Lung (tissue), 12 donors: ENCODE data around the gene AGAP1. TPM values are rescaled to one million over a fixed set of nuclear protein-coding genes. Genes with fewer than 3 reads are reported as not detected.

Experiments
- ATAC-seq: fragments of 200-7000 bp; cut with Tn5 transposase; one replicate; pipeline ENCODE4 v1.9.1; 2020; ENCODE audit warnings: moderate number of reproducible peaks; ENCODE audit not compliant: insufficient read depth, low FRiP score
- DNase-seq, 3 donors: peaks; one replicate each; pipeline ENCODE4 v3.0.0-alpha.2; 2013 to 2017
- H3K27ac ChIP-seq, 2 donors: one replicate each; pipeline ENCODE4 v1.5.1; 2013; ENCODE audit warnings: mild to moderate bottlenecking in 2 of 2, moderate library complexity in 2 of 2, control low read depth in 1 of 2, inconsistent platforms in 1 of 2, low read depth in 1 of 2, low read length in 1 of 2
- H3K27me3 ChIP-seq, 3 donors: one replicate each; pipeline ENCODE4 v1.5.1; 2013; ENCODE audit warnings: low read length in 2 of 3; ENCODE audit not compliant: control insufficient read depth in 3 of 3, insufficient read depth in 3 of 3
- H3K36me3 ChIP-seq, 4 donors: one replicate each; pipeline ENCODE4 v1.5.1; 2013; ENCODE audit warnings: low read length in 4 of 4, mild to moderate bottlenecking in 1 of 4, moderate library complexity in 1 of 4; ENCODE audit not compliant: control insufficient read depth in 4 of 4, insufficient read depth in 4 of 4
- H3K4me1 ChIP-seq, 5 donors: one replicate each; pipeline ENCODE4 v1.5.1; 2013; ENCODE audit warnings: low read length in 5 of 5, mild to moderate bottlenecking in 2 of 5, moderate library complexity in 1 of 5; ENCODE audit not compliant: control insufficient read depth in 5 of 5, insufficient read depth in 5 of 5
- H3K4me3 ChIP-seq: one replicate; pipeline ENCODE4 v1.5.1; 2013; ENCODE audit warnings: mild to moderate bottlenecking, control low read depth, moderate library complexity
- H3K9ac ChIP-seq, 2 donors: one replicate each; pipeline ENCODE4 v1.5.1; 2013; ENCODE audit warnings: low read length in 2 of 2, control low read depth in 1 of 2; ENCODE audit not compliant: insufficient read depth in 1 of 2
- H3K9me3 ChIP-seq, 4 donors: one replicate each; pipeline ENCODE4 v1.5.1; 2013; ENCODE audit warnings: low read length in 3 of 4, mild to moderate bottlenecking in 1 of 4, moderate library complexity in 1 of 4; ENCODE audit not compliant: control insufficient read depth in 4 of 4, insufficient read depth in 3 of 4
- WGBS, 2 donors: extraction: QIAGEN DNeasy Blood & Tissue Kit; methylation state at CpG; one replicate each; pipeline ENCODE4 v1.1.7; 2013; 5-methylcytosine and 5-hydroxymethylcytosine counted together
- polyA plus RNA-seq, 2 donors: library from polyadenylated mRNA; stranded (reverse); fragments of 200-250 nt; gene quantifications; one replicate each; pipeline ENCODE4 v1.2.1, GENCODE V29; 2013
- total RNA-seq, 2 donors: library from RNA; depleted of rRNA in 1 of 2; stranded (reverse); fragments of >200 nt in 1 of 2; gene quantifications; one replicate each; pipeline ENCODE4 v1.2.1, GENCODE V29; 2014 to 2021
- TF ChIP-seq, protein P1 (sequence below): IDR thresholded peaks from 2 replicates; pipeline ENCODE4 v1.5.1; 2012; ENCODE audit warnings: mild to moderate bottlenecking; ENCODE audit errors: control extremely low read depth, extremely low read depth
- donor health status: control.
- donor health status: control.
- donor health status: Bipolar disorder and iron deficiency.
- donor health status: healthy.
- donor health status: DM: yes; HTN: yes; CAD: no.

The AGAP1 gene
- total and polyA plus RNA-seq, 4 donors = 6.6 to 39.4 (median 20.2) TPM

- no peak overlapping the region for H3K9ac ChIP-seq
- WGBS, 2 donors = 75 to 85% methylated on average over 9 of the region's 9 CpGs
- TF ChIP-seq, protein P1, sequence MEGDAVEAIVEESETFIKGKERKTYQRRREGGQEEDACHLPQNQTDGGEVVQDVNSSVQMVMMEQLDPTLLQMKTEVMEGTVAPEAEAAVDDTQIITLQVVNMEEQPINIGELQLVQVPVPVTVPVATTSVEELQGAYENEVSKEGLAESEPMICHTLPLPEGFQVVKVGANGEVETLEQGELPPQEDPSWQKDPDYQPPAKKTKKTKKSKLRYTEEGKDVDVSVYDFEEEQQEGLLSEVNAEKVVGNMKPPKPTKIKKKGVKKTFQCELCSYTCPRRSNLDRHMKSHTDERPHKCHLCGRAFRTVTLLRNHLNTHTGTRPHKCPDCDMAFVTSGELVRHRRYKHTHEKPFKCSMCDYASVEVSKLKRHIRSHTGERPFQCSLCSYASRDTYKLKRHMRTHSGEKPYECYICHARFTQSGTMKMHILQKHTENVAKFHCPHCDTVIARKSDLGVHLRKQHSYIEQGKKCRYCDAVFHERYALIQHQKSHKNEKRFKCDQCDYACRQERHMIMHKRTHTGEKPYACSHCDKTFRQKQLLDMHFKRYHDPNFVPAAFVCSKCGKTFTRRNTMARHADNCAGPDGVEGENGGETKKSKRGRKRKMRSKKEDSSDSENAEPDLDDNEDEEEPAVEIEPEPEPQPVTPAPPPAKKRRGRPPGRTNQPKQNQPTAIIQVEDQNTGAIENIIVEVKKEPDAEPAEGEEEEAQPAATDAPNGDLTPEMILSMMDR = no peak
- H3K9me3 ChIP-seq = peaks cover 0 to 3% (median 0%) of the 10 kb centered on the region in 4 donors
- peaks cover 0 to 19% (median 0%) of the 10 kb centered on the region in 5 donors for H3K4me1 ChIP-seq
- no peak for DNase-seq
- no peaks in the 10 kb centered on the region for H3K36me3 ChIP-seq
- no peak overlapping the region for H3K4me3 ChIP-seq
- no peak overlapping the region for H3K27ac ChIP-seq
- ATAC-seq = no peak
- no peaks in the 10 kb centered on the region for H3K27me3 ChIP-seq
Measured at GRCh38 chr2:235623111-235623510, 129.3 kb downstream of the AGAP1 start.

GRCh38 chr2:235623752-235624151 lies 129.9 kb downstream of the AGAP1 start:
- no peak overlapping the region for H3K4me3 ChIP-seq
- H3K4me1 ChIP-seq = peaks cover 0 to 19% (median 0%) of the 10 kb centered on the region in 5 donors
- no peak for DNase-seq
- no peak overlapping the region for H3K27ac ChIP-seq
- peaks cover 0 to 3% (median 0%) of the 10 kb centered on the region in 4 donors for H3K9me3 ChIP-seq
- 93 to 95% methylated on average over 2 of the region's 2 CpGs for WGBS, 2 donors
- H3K9ac ChIP-seq = no peak overlapping the region
- TF ChIP-seq, protein P1 = no peak
- ATAC-seq = no peak
- H3K36me3 ChIP-seq = no peaks in the 10 kb centered on the region
- no peaks in the 10 kb centered on the region for H3K27me3 ChIP-seq

- TF ChIP-seq, protein P1 = no peak
- Histone ChIP-seq H3K27ac (no peak overlapping the region), H3K27me3 (no peaks in the 10 kb centered on the region), H3K9me3 (peaks cover 0 to 3% (median 0%) of the 10 kb centered on the region in 4 donors), H3K36me3 (no peaks in the 10 kb centered on the region), H3K4me1 (peaks cover 0 to 14% (median 0%) of the 10 kb centered on the region in 5 donors), H3K9ac (no peak overlapping the region), H3K4me3 (no peak overlapping the region)
- 94 to 98% methylated on average over 5 of the region's 5 CpGs for WGBS, 2 donors
- ATAC-seq (no peak), DNase-seq (no peak)
Measured at GRCh38 chr2:235626658-235627057, 132.8 kb downstream of the AGAP1 start.

DNA sequence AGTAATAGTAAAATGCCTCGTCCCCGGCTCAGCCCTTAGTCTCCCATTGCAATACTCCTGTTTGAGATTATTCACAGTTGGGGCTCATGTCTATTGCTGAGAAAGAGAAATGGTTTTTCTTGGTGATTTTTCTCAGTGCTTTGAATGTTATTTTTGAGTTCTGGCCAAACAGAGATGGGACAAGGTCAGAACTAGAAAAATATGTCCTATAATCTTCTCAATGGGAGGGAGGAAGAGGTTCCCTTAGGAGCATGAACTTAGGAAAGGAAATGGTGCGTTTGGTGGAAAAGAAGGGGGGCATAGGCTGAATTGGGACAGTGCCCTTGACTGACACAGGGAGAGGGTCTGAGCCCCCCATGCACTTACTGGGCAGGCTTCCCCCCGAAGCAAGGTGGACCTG lies 133.8 kb downstream of the AGAP1 start:
- ATAC-seq (no peak), DNase-seq (no peak)
- Histone ChIP-seq H3K9me3 (peaks cover 0 to under 1% (median 0%) of the 10 kb centered on the region in 4 donors), H3K4me1 (peaks cover 0 to 10% (median 0%) of the 10 kb centered on the region in 5 donors), H3K4me3 (no peak overlapping the region), H3K27me3 (no peaks in the 10 kb centered on the region), H3K36me3 (no peaks in the 10 kb centered on the region), H3K9ac (no peak overlapping the region), H3K27ac (no peak overlapping the region)
- 83 to 87% methylated on average over 4 of the region's 4 CpGs for WGBS, 2 donors
- TF ChIP-seq, protein P1 = no peak
